H1 (cell line): ENCODE results near the gene OLFM2. TPM values are rescaled to one million over a fixed set of nuclear protein-coding genes. Genes with fewer than 3 reads are reported as not detected.
A peak's percentile ranks its signal among the peaks of the same experiment; 100 is the strongest.

Experiments
- CTCF ChIA-PET: fragments of 300-600 bp; sonication (Branson Sonifier 250); formaldehyde crosslinking; loops from one replicate; lab custom pipeline; 2021; ENCODE audit not compliant: partially characterized antibody; lab: Charles Lee
- POLR2A ChIA-PET: fragments of 300-600 bp; sonication (Branson Sonifier 250); formaldehyde crosslinking; loops from one replicate; lab custom pipeline; 2021; ENCODE audit warnings: inconsistent platforms; ENCODE audit not compliant: partially characterized antibody; lab: Charles Lee
- DNase-seq, 2 experiments: peaks; one replicate each; pipeline versions ENCODE4 v3.0.0 to v3.0.0-alpha.2; 2010 to 2022; ENCODE audit warnings: low spot score in 2 of 2, low read depth in 1 of 2, mixed read lengths in 1 of 2
- FAIRE-seq: peaks from 2 replicates; lab custom pipeline; 2011; peaks lifted over from hg19 to GRCh38; lab: Jason Lieb, UNC
- H2AFZ ChIP-seq: 2 replicates; pipeline ENCODE4 v1.8.1; 2012; ENCODE audit warnings: low read length, inconsistent platforms
- H2AK5ac ChIP-seq: 2 replicates; pipeline ENCODE4 v1.6.1; 2013; ENCODE audit warnings: low read depth, low read length
- H2BK120ac ChIP-seq: replicated peaks from 2 replicates; pipeline ENCODE3; 2013; ENCODE audit warnings: low read depth, low read length, inconsistent platforms
- H2BK12ac ChIP-seq: 2 replicates; pipeline ENCODE4 v1.6.1; 2013; ENCODE audit warnings: low read depth, low read length
- H2BK15ac ChIP-seq: 2 replicates; pipeline ENCODE4 v1.6.1; 2013; ENCODE audit warnings: low read length
- H2BK20ac ChIP-seq: 2 replicates; pipeline ENCODE4 v1.6.1; 2013; ENCODE audit warnings: low read length
- H2BK5ac ChIP-seq: 2 replicates; pipeline ENCODE4 v1.6.1; 2013; ENCODE audit warnings: low read depth, low read length
- H3K14ac ChIP-seq: 2 replicates; pipeline ENCODE4 v1.6.1; 2013; ENCODE audit warnings: inconsistent platforms; ENCODE audit not compliant: insufficient read length
- H3K18ac ChIP-seq: 2 replicates; pipeline ENCODE4 v1.6.1; 2013; ENCODE audit warnings: low read length; ENCODE audit errors: extremely low read depth
- H3K23ac ChIP-seq: 2 replicates; pipeline ENCODE4 v1.6.1; 2013; ENCODE audit warnings: inconsistent platforms; ENCODE audit not compliant: insufficient read length
- H3K23me2 ChIP-seq: 2 replicates; pipeline ENCODE4 v1.6.1; 2013; ENCODE audit warnings: low read depth, low read length
- H3K27ac ChIP-seq: 2 replicates; pipeline ENCODE4 v1.6.1; 2011; ENCODE audit warnings: low read depth, low read length, inconsistent platforms
- H3K27me3 ChIP-seq, 4 experiments: replicated peaks in 1 of 4; 1 replicate in 1 of 4; 2 replicates in 3 of 4; pipeline versions ENCODE4 v1.6.1 to v1.8.1; 2011 to 2013; ENCODE audit warnings: low read length in 3 of 4, mild to moderate bottlenecking in 3 of 4, inconsistent platforms in 2 of 4, mixed read lengths in 2 of 4, moderate library complexity in 1 of 4; ENCODE audit not compliant: control insufficient read depth in 3 of 4, insufficient read depth in 3 of 4; ENCODE audit errors: extremely low read depth in 1 of 4
- H3K36me3 ChIP-seq, 4 experiments: 2 replicates each; pipeline versions ENCODE4 v1.6.1 to v1.8.1; 2011 to 2013; ENCODE audit warnings: mild to moderate bottlenecking in 4 of 4, low read length in 3 of 4, moderate library complexity in 2 of 4, control low read depth in 1 of 4, inconsistent platforms in 1 of 4; ENCODE audit not compliant: insufficient read depth in 4 of 4, control insufficient read depth in 2 of 4
- H3K4ac ChIP-seq: replicated peaks from 2 replicates; pipeline ENCODE3; 2013; ENCODE audit warnings: low read length, low read depth, mixed read lengths, inconsistent platforms; ENCODE audit not compliant: insufficient read length
- H3K4me1 ChIP-seq, 4 experiments: replicated peaks in 1 of 4; 1 replicate in 1 of 4; 2 replicates in 3 of 4; pipeline versions ENCODE4 v1.6.1 to v1.8.1; 2011 to 2013; ENCODE audit warnings: low read length in 3 of 4, inconsistent platforms in 2 of 4, mixed read lengths in 1 of 4; ENCODE audit not compliant: insufficient read depth in 4 of 4, control insufficient read depth in 3 of 4
- H3K4me2 ChIP-seq, 2 experiments: 2 replicates each; pipeline versions ENCODE4 v1.6.1 to v1.8.1; 2011 to 2013; ENCODE audit warnings: low read depth in 2 of 2, low read length in 2 of 2, control low read depth in 1 of 2, inconsistent platforms in 1 of 2, mild to moderate bottlenecking in 1 of 2; ENCODE audit not compliant: insufficient read depth in 1 of 2
- H3K4me3 ChIP-seq, 4 experiments: fragments of 200-600, 300-600 bp in 1 of 4; sonication (generic), shearing (Covaris generic), sonication (Bioruptor Twin) in 1 of 4; 2 replicates each; pipeline versions ENCODE4 v1.5.1 to v1.8.1; 2011 to 2016; ENCODE audit warnings: low read length in 4 of 4, low read depth in 3 of 4, control low read depth in 2 of 4, inconsistent platforms in 2 of 4, mild to moderate bottlenecking in 2 of 4, mixed read lengths in 1 of 4, moderate library complexity in 1 of 4; ENCODE audit not compliant: insufficient read depth in 2 of 4; ENCODE audit errors: extremely low read depth in 1 of 4
- H3K56ac ChIP-seq: replicated peaks from 2 replicates; pipeline ENCODE3; 2013; ENCODE audit warnings: low read depth, mild to moderate bottlenecking, mixed read lengths, low read length, inconsistent platforms; ENCODE audit not compliant: insufficient read length
- H3K79me1 ChIP-seq: 2 replicates; pipeline ENCODE4 v1.6.1; 2013; ENCODE audit warnings: low read depth, low read length, control low read depth
- H3K79me2 ChIP-seq, 2 experiments: 2 replicates each; pipeline versions ENCODE4 v1.6.1 to v1.8.1; 2012 to 2013; ENCODE audit warnings: low read length in 2 of 2, mild to moderate bottlenecking in 2 of 2, inconsistent platforms in 1 of 2; ENCODE audit not compliant: insufficient read depth in 2 of 2, control insufficient read depth in 1 of 2
- H3K9ac ChIP-seq, 4 experiments: replicated peaks in 1 of 4; 1 replicate in 1 of 4; 2 replicates in 3 of 4; pipeline versions ENCODE4 v1.6.1 to v1.8.1; 2011 to 2013; ENCODE audit warnings: low read depth in 3 of 4, low read length in 3 of 4, control low read depth in 2 of 4, mild to moderate bottlenecking in 2 of 4, moderate library complexity in 2 of 4, inconsistent platforms in 1 of 4; ENCODE audit errors: extremely low read depth in 1 of 4
- H3K9me3 ChIP-seq, 2 experiments: 2 replicates each; pipeline versions ENCODE4 v1.6.1 to v1.8.1; 2012 to 2013; ENCODE audit warnings: mild to moderate bottlenecking in 2 of 2, moderate library complexity in 2 of 2, control low read depth in 1 of 2, inconsistent platforms in 1 of 2, low read depth in 1 of 2, low read length in 1 of 2, mixed read lengths in 1 of 2; ENCODE audit not compliant: insufficient read depth in 2 of 2
- H4K20me1 ChIP-seq, 2 experiments: replicated peaks in 1 of 2; 2 replicates each; pipeline versions ENCODE3 to v1.8.1; 2011 to 2013; ENCODE audit warnings: inconsistent platforms in 2 of 2, low read length in 2 of 2, mild to moderate bottlenecking in 1 of 2; ENCODE audit not compliant: insufficient read depth in 2 of 2, control insufficient read depth in 1 of 2
- H4K5ac ChIP-seq: 2 replicates; pipeline ENCODE4 v1.6.1; 2013; ENCODE audit warnings: low read length, low read depth, mixed read lengths, inconsistent platforms; ENCODE audit not compliant: insufficient read length
- H4K8ac ChIP-seq: 2 replicates; pipeline ENCODE4 v1.8.0; 2013; ENCODE audit warnings: mild to moderate bottlenecking, moderate library complexity, low read length, inconsistent platforms; ENCODE audit not compliant: insufficient read depth; ENCODE audit errors: extremely low read depth
- H4K91ac ChIP-seq: replicated peaks from 2 replicates; pipeline ENCODE3; 2013; ENCODE audit warnings: low read length, mixed read lengths, inconsistent platforms; ENCODE audit not compliant: insufficient read length
- RBBP5 ChIP-seq: IDR thresholded peaks from 2 replicates; pipeline ENCODE4 v1.7.1; 2012; ENCODE audit warnings: low read depth, mild to moderate bottlenecking, inconsistent platforms, low read length, moderate library complexity, borderline replicate concordance
- TAF1 ChIP-seq: IDR thresholded peaks from 2 replicates; pipeline ENCODE4 v1.6.1; 2011; ENCODE audit warnings: mild to moderate bottlenecking, low read depth, low read length
- WGBS, 2 experiments: shearing (Covaris generic) in 1 of 2; methylation state at CpG; one replicate each; pipeline versions ENCODE4 v1.1.6 to v1.1.7; 2013 to 2015; ENCODE audit warnings: low lambda C conversion rate in 2 of 2, mixed read lengths in 2 of 2, inconsistent platforms in 1 of 2, low coverage in 1 of 2, missing lambda C conversion rate in 1 of 2; ENCODE audit not compliant: insufficient replicate concordance in 2 of 2, insufficient coverage in 1 of 2, insufficient read length in 1 of 2; ENCODE audit errors: extremely low coverage in 1 of 2, missing lambda C conversion rate in 1 of 2; 5-methylcytosine and 5-hydroxymethylcytosine counted together
- polyA plus RNA-seq, 7 experiments: library from polyadenylated mRNA; depleted of rRNA in 3 of 7; stranded (reverse) in 5 of 7; unstranded in 2 of 7; fragments of >200 nt in 5 of 7; fragments of 200-250 nt in 2 of 7; gene quantifications; 1 replicate in 5 of 7; 2 replicates in 1 of 7; 4 replicates in 1 of 7; pipeline versions ENCODE4 v1.2.1 to v1.2.3, GENCODE V29; 2011 to 2013; ENCODE audit warnings: missing spikeins in 2 of 7, mixed read lengths in 2 of 7
- total RNA-seq: library from RNA; stranded (reverse); fragmentation: NEBNext Ultra II Directional; extraction: Animal tissue kit (Norgen Biotek cat#: 25700); gene quantifications from 2 replicates; pipeline ENCODE4 v1.2.1, GENCODE V29; 2021

Gene OLFM2
- total and polyA plus RNA-seq, 2 of the 8 experiments (the other 6 are each of a cell fraction or from before 2014, with no cell fraction given), result 68.2 to 151 TPM

DNA sequence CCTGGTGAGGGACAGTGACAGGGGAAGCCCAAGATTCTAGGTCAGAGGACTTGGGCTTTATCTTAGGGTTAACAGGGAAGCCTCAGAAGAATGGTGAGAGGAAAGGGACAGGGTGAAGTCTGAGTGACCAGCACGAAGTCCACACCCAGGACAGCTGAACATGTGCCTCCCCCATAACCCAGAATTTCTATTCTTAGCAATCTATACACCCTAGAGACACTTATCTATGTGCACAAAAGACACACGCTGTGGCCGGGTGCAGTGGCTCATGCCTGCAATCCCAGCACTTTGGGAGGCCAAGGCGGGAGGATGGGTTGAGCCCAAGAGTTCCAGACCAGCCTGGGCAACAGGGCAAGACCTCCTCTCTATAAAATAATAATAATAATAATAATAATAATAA is 11.1 kb upstream of the OLFM2 start:
- no peak overlapping the region for H2BK12ac ChIP-seq
- no peak overlapping the region for H3K4ac ChIP-seq
- no peaks in the 10 kb centered on the region for H3K79me1 ChIP-seq
- H3K9me3 ChIP-seq, result no peaks in the 10 kb centered on the region
- H3K4me1 ChIP-seq, result peaks cover 1 to 11% (median 6%) of the 10 kb centered on the region in 4 experiments
- 85% methylated on average over 4 of the region's 4 CpGs; no CpG with 5 or more reads in 1 of the 2 experiments for WGBS, 2 experiments
- no peak overlapping the region for H2AK5ac ChIP-seq
- H3K18ac ChIP-seq, result no peak overlapping the region
- H3K23ac ChIP-seq, result no peak overlapping the region
- peaks cover 4% of the 10 kb centered on the region; the same call in 1 of the 2 replicates for H3K23me2 ChIP-seq
- FAIRE-seq, result no peak
- DNase-seq, result no peak
- H3K4me3 ChIP-seq, result no peak overlapping the region
- no peaks in the 10 kb centered on the region; a peak in 1 of 7 replicates for H3K27me3 ChIP-seq
- H3K27ac ChIP-seq, result no peak overlapping the region
- H2BK5ac ChIP-seq, result no peak overlapping the region
- H3K56ac ChIP-seq, result no peak overlapping the region
- H4K91ac ChIP-seq, result no peak overlapping the region
- no peak overlapping the region for H2BK120ac ChIP-seq
- no peak overlapping the region for H3K4me2 ChIP-seq
- no peak overlapping the region for H3K14ac ChIP-seq
- no peaks in the 10 kb centered on the region for H3K79me2 ChIP-seq
- H4K20me1 ChIP-seq, result no peaks in the 10 kb centered on the region
- ChIA-PET CTCF (interaction anchor here (1.7 to 4.5 kb wide), 3 partner anchors 9 to 53 kb away, joined by 5 to 24 read pairs (median 7); no protein-coding TSS in a partner anchor), POLR2A (no interaction called here)
- no peak overlapping the region for H4K5ac ChIP-seq
- no peaks in the 10 kb centered on the region for H3K36me3 ChIP-seq
- H2BK20ac ChIP-seq, result no peak overlapping the region
- H2BK15ac ChIP-seq, result no peak overlapping the region
- H2AFZ ChIP-seq, result no peak overlapping the region
- H3K9ac ChIP-seq, result no peak overlapping the region
- 0 out of 2 replicates have a peak overlapping the region, but pooled peaks have one; percentile 36 for H4K8ac ChIP-seq
- TF ChIP-seq TAF1 (no peak), RBBP5 (no peak)
